Transverse colon (tissue), 3 donors: Measurements from ENCODE around the gene HOXA4.

Source experiments
- CTCF ChIP-seq, 5 experiments: fragments of 200-600 bp in 3 of 5; fragments of 450-650 bp in 2 of 5; sonication (generic) in 3 of 5; IDR thresholded peaks; 1 replicate in 2 of 5; 2 replicates in 3 of 5; pipeline ENCODE4 v1.5.1; 2016 to 2017; ENCODE audit warnings: antibody characterized with exemption in 5 of 5, inconsistent platforms in 3 of 5, mild to moderate bottlenecking in 2 of 5, moderate library complexity in 1 of 5
- POLR2A ChIP-seq: fragments of 450-650 bp; IDR thresholded peaks from one replicate; pipeline ENCODE4 v1.6.1; 2016; ENCODE audit warnings: antibody characterized with exemption, mild to moderate bottlenecking, moderate library complexity

GRCh38 chr7:27118580-27118979, 12.0 kb downstream of the HOXA4 start:
- TF ChIP-seq CTCF (IDR thresholded peaks at IDR 0.05) (no peak), POLR2A (no peak)
